Glomerular endothelial cell (primary cell): Measurements from ENCODE around the gene SLC35A1. TPM values are rescaled to one million over a fixed set of nuclear protein-coding genes. Genes with fewer than 3 reads are reported as not detected.

Experiments used
- DNase-seq: peaks from one replicate; pipeline ENCODE4 v3.0.0-alpha.2; 2011; ENCODE audit warnings: low read depth, low spot score; ENCODE audit errors: extremely low read depth
- total RNA-seq: library from RNA; depleted of rRNA; stranded (reverse); fragments of >200 nt; gene quantifications from 2 replicates; pipeline ENCODE4 v1.2.3, GENCODE V29; 2015

SLC35A1 gene
- total RNA-seq, 1 donor from 2014 or later, result 15.2 TPM

DNA sequence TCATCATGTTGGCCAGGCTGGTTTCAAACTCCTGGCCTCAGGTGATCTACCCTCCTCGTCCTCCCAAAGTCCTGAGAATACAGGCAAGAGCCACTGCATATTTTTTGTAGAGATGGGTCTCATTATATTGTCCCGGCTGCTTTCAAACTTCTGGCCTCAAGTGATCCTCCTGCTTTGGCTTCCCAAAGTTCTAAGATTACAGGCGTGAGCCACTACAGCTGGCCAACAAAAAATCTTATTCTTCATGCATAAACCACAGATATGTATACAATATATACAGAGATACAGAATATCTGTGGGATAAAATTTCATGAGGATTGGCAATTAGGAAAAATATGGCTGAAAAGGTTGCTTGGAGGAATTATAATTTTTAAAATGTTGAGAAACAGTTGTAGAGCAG, 49.9 kb downstream of the SLC35A1 start:
- no peak for DNase-seq

DNA sequence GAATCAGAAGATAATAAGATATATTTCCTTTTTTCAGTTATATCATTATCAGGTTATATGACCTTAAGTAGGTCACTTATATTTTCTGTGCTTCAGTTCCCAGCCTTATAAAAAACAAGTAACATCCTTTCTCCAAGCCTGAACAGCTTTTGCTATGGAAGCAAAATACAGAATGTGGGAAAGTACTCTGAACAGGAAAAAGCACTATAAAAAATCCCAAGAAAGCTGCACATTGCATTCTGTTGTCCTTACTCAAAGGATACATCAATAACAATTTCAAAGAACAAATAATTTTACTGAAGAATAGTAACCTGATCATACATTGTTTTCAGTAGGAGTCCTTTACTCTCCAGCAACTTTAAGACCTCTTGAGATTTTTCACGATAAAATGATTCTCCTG, 56.4 kb downstream of the SLC35A1 start:
- DNase-seq, result no peak

DNA sequence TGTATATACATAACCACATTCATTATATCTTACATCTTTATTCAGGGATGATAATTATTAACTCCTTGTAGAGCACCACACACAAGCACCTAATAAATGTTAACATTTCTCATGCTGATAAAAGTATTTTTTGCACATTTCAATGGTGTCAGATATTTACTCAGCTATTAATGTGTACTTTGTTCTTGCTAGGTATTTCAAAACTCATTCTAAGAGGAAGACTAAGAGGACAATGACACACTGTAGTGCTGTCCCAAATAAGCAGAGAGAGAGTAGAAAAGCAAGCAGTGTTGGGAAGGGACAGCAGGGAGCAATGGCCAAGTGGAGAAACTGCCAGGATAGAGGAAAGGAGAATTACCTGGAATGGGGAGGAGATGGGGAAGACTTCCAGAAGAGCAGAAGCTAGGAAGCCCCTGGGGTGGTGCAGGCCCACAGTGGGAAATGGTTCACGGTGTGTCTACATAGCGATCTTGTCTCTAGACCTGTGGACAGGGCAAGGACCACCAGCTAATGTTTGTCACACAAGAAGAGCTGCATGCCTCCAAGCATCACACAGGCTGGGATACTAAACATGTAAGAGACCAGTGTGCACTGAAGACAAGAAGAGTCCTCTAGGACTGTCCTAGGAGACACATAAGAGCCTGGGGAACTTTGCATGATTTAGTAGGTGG, 61.7 kb downstream of the SLC35A1 start:
- DNase-seq, result no peak

DNA sequence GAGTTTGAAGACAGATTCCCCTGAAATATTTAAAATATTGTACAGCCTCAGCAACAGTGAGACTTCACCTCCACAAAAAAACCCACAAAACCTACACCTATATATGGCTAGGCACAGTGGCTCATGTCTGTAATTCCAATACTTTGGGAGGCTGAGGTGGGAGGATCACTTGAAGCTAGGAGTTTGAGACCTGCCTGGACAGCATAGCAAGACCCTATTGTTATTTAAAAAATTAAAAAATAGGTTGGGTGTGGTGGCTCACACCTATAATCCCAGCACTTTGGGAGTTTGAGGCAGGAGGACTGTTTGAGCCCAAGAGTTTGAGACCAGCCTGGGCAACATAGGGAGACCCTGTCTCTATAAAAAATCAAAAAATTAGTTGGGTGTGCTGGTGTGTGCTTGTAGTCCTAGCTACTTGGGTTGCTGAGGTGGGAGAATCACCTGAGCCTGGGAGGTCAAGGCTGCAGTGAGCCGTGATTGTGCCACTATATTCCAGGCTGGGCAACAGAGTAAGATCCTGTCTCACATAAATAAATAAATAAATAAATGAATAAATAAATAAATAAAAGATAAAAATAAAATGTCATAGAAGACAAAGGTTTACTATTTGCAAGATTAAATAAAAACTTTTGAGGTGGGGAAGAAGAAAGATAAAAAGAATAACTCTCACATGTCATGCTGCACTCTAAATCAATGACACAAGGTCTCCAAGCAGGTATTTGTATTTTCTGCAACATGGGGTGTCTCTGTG, 65.9 kb downstream of the SLC35A1 start:
- DNase-seq, result no peak

DNA sequence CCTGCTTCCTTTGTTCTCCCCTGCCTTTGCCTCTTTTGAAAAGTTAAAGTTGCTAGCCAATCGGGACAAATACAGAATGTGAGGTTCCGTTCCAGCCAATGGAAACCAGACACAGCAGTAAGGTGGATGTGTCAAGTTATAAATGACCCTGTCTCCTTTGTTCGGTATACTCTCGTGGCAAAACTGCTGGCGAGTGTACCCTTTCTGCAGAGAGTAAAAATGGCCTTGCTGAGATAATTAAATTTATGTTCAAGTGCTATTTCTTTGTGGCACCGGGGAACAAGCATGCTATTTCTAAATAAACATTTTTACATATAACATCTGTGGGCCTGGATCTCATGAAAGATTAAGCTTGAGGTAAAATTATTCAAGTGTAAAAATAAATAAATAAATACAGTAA, 66.8 kb downstream of the SLC35A1 start:
- DNase-seq, result no peak

DNA sequence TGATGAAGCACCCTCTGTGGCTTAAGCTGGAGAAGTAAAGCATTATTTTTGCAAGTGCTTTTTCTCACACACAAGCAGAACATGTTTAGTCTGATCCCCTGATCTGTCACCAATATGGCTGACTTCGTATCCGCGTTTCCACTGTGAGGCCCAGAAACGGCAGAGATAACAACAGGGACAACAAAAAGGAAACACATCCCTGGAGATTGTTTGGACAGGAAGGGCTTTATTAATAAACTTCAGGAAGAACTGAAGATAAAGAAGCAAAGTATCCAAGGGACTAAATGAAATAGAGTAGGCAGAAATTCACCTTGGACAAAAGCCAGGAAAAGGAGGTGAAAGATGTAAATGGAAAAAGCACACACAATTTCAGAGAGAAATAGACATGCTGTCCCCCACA, 67.8 kb downstream of the SLC35A1 start:
- peak; percentile 44 for DNase-seq

DNA sequence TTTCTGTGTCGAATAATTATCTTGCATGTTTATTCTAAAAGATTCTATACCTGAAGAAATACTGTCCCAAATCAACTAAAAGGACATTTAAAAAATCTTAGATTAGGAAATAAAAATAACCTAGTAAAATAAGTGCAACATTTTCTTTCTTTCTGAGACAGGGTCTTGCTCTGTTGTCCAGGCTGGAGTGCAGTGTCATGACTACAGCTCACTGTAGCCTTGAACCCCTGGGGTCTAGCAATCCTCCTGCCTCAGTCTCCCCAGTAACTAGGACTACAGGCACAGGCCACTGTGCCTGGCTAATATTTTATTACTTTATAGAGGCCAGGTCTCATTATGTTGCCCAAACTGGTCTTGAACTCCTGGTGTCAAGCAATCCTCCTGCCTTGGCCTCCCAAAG, 68.3 kb downstream of the SLC35A1 start:
- DNase-seq, result no peak

- DNase-seq, result no peak
Observed at GRCh38 chr6:87541744-87542143, 69.0 kb downstream of the SLC35A1 start.

DNA sequence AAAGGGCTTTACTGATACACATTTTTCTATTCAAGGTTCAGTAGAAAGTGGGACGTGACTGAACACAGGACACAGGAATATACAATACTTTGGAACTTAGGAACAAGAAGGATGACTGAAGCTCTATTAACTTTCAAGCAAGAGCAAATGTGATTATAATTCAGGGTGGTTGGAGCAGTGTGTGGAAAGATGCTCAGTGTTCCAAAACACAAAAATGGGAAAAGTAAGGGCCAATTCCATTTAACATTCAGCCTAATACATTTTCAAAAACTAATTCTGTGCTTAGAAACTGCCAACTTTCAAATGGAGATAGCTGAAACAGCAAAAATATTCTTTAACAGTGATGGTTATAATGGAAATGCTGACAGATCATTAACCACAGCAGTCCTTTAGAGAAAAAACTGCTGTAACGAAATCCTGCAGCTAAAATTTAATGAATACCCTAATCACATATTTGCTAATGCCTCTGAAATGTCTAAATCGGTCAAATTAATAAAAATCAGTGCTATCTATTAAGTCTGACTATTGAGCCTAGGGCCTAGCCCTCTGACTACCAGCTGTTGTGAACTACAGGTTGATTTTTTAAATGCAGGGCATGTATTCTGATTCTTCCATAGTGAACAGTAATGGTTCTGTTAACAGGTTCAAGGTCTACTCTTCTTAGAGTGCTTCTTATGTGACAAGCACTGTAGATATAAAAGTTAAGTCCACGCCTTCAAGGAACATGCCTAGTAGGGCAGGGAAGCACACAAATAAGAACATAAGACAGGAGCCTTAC, 71.1 kb downstream of the SLC35A1 start:
- no peak for DNase-seq

GRCh38 chr6:87544474-87544735, 71.6 kb downstream of the SLC35A1 start:
- no peak for DNase-seq

- DNase-seq, result no peak
Observed at GRCh38 chr6:87551799-87552198, 79.0 kb downstream of the SLC35A1 start.

- DNase-seq, result no peak
Observed at GRCh38 chr6:87553159-87553765, 80.5 kb downstream of the SLC35A1 start.

- DNase-seq, result no peak
Observed at GRCh38 chr6:87555506-87555905, 82.7 kb downstream of the SLC35A1 start.

DNA sequence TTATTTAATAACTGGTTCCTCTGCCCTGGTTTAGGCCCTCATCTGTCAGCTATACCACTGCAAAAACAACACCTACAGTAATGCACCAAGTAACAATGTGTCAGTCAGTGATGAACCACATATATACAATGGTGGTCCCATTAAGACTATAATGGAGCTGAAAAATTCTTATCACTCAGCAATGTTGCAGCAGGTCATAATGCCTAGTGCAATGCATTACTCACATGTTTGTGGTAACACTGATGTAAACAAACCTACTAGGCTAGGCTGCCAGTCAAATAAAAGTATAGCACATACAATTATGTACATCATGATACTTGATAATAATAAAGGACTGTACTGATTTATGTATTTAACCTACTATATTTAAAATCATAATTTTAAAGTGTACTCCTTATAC, 85.7 kb downstream of the SLC35A1 start:
- no peak for DNase-seq

DNA sequence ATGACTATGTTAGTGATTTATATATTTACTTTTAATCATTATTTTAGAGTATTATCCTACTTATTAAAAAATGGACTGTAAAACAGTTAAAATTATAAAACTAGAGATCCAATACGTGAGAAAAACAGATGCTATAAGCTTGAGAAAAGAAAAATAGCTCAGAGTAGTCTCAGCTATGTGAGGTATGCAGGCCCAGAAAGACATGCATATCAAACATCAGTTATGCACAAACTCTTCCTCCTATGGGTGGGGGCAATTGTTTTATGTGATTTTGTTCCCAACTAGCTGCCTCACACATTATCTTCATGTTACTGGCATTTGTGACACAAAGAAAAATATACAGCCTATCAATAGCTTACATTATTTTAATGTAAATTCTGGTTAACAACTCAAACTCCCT, 88.2 kb downstream of the SLC35A1 start:
- DNase-seq, result no peak

Other genes with a start within 250 kb of the SLC35A1 start
- gene SMIM8, start 150.4 kb upstream of the SLC35A1 start, total RNA-seq, result 4.1 and 6.4 TPM in 2 replicates
- not detected in 2 replicates for gene GJB7, start 143.7 kb upstream of the SLC35A1 start, total RNA-seq
- gene C6orf163, start 128.2 kb upstream of the SLC35A1 start, total RNA-seq, result 0.15 and 3.0 TPM in 2 replicates
- 0.35 and 0.97 TPM in 2 replicates for gene CFAP206, start 65.0 kb upstream of the SLC35A1 start, total RNA-seq
- 22.2 and 27.8 TPM in 2 replicates for gene RARS2, start 117.0 kb downstream of the SLC35A1 start, total RNA-seq
- 14.8 and 17.1 TPM in 2 replicates for gene ORC3, start 117.2 kb downstream of the SLC35A1 start, total RNA-seq
- 26.1 and 32.4 TPM in 2 replicates for gene AKIRIN2, start 229.3 kb downstream of the SLC35A1 start, total RNA-seq